H1 (cell line): ENCODE data around the gene TEX11. TPM values are rescaled to one million over a fixed set of nuclear protein-coding genes. Genes with fewer than 3 reads are reported as not detected.

ENCODE experiments used
- CTCF ChIA-PET: fragments of 300-600 bp; sonication (Branson Sonifier 250); formaldehyde crosslinking; loops from one replicate; lab custom pipeline; 2021; ENCODE audit not compliant: partially characterized antibody; lab: Charles Lee
- POLR2A ChIA-PET: fragments of 300-600 bp; sonication (Branson Sonifier 250); formaldehyde crosslinking; loops from one replicate; lab custom pipeline; 2021; ENCODE audit warnings: inconsistent platforms; ENCODE audit not compliant: partially characterized antibody; lab: Charles Lee
- DNase-seq, 2 experiments: peaks; one replicate each; pipeline versions ENCODE4 v3.0.0 to v3.0.0-alpha.2; 2010 to 2022; ENCODE audit warnings: low spot score in 2 of 2, low read depth in 1 of 2, mixed read lengths in 1 of 2
- FAIRE-seq: peaks from 2 replicates; lab custom pipeline; 2011; peaks lifted over from hg19 to GRCh38; lab: Jason Lieb, UNC
- H2AFZ ChIP-seq: 2 replicates; pipeline ENCODE4 v1.8.1; 2012; ENCODE audit warnings: low read length, inconsistent platforms
- H2AK5ac ChIP-seq: 2 replicates; pipeline ENCODE4 v1.6.1; 2013; ENCODE audit warnings: low read depth, low read length
- H2BK120ac ChIP-seq: replicated peaks from 2 replicates; pipeline ENCODE3; 2013; ENCODE audit warnings: low read depth, low read length, inconsistent platforms
- H2BK12ac ChIP-seq: 2 replicates; pipeline ENCODE4 v1.6.1; 2013; ENCODE audit warnings: low read depth, low read length
- H2BK15ac ChIP-seq: 2 replicates; pipeline ENCODE4 v1.6.1; 2013; ENCODE audit warnings: low read length
- H2BK20ac ChIP-seq: 2 replicates; pipeline ENCODE4 v1.6.1; 2013; ENCODE audit warnings: low read length
- H2BK5ac ChIP-seq: 2 replicates; pipeline ENCODE4 v1.6.1; 2013; ENCODE audit warnings: low read depth, low read length
- H3K14ac ChIP-seq: 2 replicates; pipeline ENCODE4 v1.6.1; 2013; ENCODE audit warnings: inconsistent platforms; ENCODE audit not compliant: insufficient read length
- H3K18ac ChIP-seq: 2 replicates; pipeline ENCODE4 v1.6.1; 2013; ENCODE audit warnings: low read length; ENCODE audit errors: extremely low read depth
- H3K23ac ChIP-seq: 2 replicates; pipeline ENCODE4 v1.6.1; 2013; ENCODE audit warnings: inconsistent platforms; ENCODE audit not compliant: insufficient read length
- H3K23me2 ChIP-seq: 2 replicates; pipeline ENCODE4 v1.6.1; 2013; ENCODE audit warnings: low read depth, low read length
- H3K27ac ChIP-seq: 2 replicates; pipeline ENCODE4 v1.6.1; 2011; ENCODE audit warnings: low read depth, low read length, inconsistent platforms
- H3K27me3 ChIP-seq, 4 experiments: replicated peaks in 1 of 4; 1 replicate in 1 of 4; 2 replicates in 3 of 4; pipeline versions ENCODE4 v1.6.1 to v1.8.1; 2011 to 2013; ENCODE audit warnings: low read length in 3 of 4, mild to moderate bottlenecking in 3 of 4, inconsistent platforms in 2 of 4, mixed read lengths in 2 of 4, moderate library complexity in 1 of 4; ENCODE audit not compliant: control insufficient read depth in 3 of 4, insufficient read depth in 3 of 4; ENCODE audit errors: extremely low read depth in 1 of 4
- H3K36me3 ChIP-seq, 4 experiments: 2 replicates each; pipeline versions ENCODE4 v1.6.1 to v1.8.1; 2011 to 2013; ENCODE audit warnings: mild to moderate bottlenecking in 4 of 4, low read length in 3 of 4, moderate library complexity in 2 of 4, control low read depth in 1 of 4, inconsistent platforms in 1 of 4; ENCODE audit not compliant: insufficient read depth in 4 of 4, control insufficient read depth in 2 of 4
- H3K4ac ChIP-seq: replicated peaks from 2 replicates; pipeline ENCODE3; 2013; ENCODE audit warnings: low read length, low read depth, mixed read lengths, inconsistent platforms; ENCODE audit not compliant: insufficient read length
- H3K4me1 ChIP-seq, 4 experiments: replicated peaks in 1 of 4; 1 replicate in 1 of 4; 2 replicates in 3 of 4; pipeline versions ENCODE4 v1.6.1 to v1.8.1; 2011 to 2013; ENCODE audit warnings: low read length in 3 of 4, inconsistent platforms in 2 of 4, mixed read lengths in 1 of 4; ENCODE audit not compliant: insufficient read depth in 4 of 4, control insufficient read depth in 3 of 4
- H3K4me2 ChIP-seq, 2 experiments: 2 replicates each; pipeline versions ENCODE4 v1.6.1 to v1.8.1; 2011 to 2013; ENCODE audit warnings: low read depth in 2 of 2, low read length in 2 of 2, control low read depth in 1 of 2, inconsistent platforms in 1 of 2, mild to moderate bottlenecking in 1 of 2; ENCODE audit not compliant: insufficient read depth in 1 of 2
- H3K4me3 ChIP-seq, 4 experiments: fragments of 200-600, 300-600 bp in 1 of 4; sonication (generic), shearing (Covaris generic), sonication (Bioruptor Twin) in 1 of 4; 2 replicates each; pipeline versions ENCODE4 v1.5.1 to v1.8.1; 2011 to 2016; ENCODE audit warnings: low read length in 4 of 4, low read depth in 3 of 4, control low read depth in 2 of 4, inconsistent platforms in 2 of 4, mild to moderate bottlenecking in 2 of 4, mixed read lengths in 1 of 4, moderate library complexity in 1 of 4; ENCODE audit not compliant: insufficient read depth in 2 of 4; ENCODE audit errors: extremely low read depth in 1 of 4
- H3K56ac ChIP-seq: replicated peaks from 2 replicates; pipeline ENCODE3; 2013; ENCODE audit warnings: low read depth, mild to moderate bottlenecking, mixed read lengths, low read length, inconsistent platforms; ENCODE audit not compliant: insufficient read length
- H3K79me1 ChIP-seq: 2 replicates; pipeline ENCODE4 v1.6.1; 2013; ENCODE audit warnings: low read depth, low read length, control low read depth
- H3K79me2 ChIP-seq, 2 experiments: 2 replicates each; pipeline versions ENCODE4 v1.6.1 to v1.8.1; 2012 to 2013; ENCODE audit warnings: low read length in 2 of 2, mild to moderate bottlenecking in 2 of 2, inconsistent platforms in 1 of 2; ENCODE audit not compliant: insufficient read depth in 2 of 2, control insufficient read depth in 1 of 2
- H3K9ac ChIP-seq, 4 experiments: replicated peaks in 1 of 4; 1 replicate in 1 of 4; 2 replicates in 3 of 4; pipeline versions ENCODE4 v1.6.1 to v1.8.1; 2011 to 2013; ENCODE audit warnings: low read depth in 3 of 4, low read length in 3 of 4, control low read depth in 2 of 4, mild to moderate bottlenecking in 2 of 4, moderate library complexity in 2 of 4, inconsistent platforms in 1 of 4; ENCODE audit errors: extremely low read depth in 1 of 4
- H3K9me3 ChIP-seq, 2 experiments: 2 replicates each; pipeline versions ENCODE4 v1.6.1 to v1.8.1; 2012 to 2013; ENCODE audit warnings: mild to moderate bottlenecking in 2 of 2, moderate library complexity in 2 of 2, control low read depth in 1 of 2, inconsistent platforms in 1 of 2, low read depth in 1 of 2, low read length in 1 of 2, mixed read lengths in 1 of 2; ENCODE audit not compliant: insufficient read depth in 2 of 2
- H4K20me1 ChIP-seq, 2 experiments: replicated peaks in 1 of 2; 2 replicates each; pipeline versions ENCODE3 to v1.8.1; 2011 to 2013; ENCODE audit warnings: inconsistent platforms in 2 of 2, low read length in 2 of 2, mild to moderate bottlenecking in 1 of 2; ENCODE audit not compliant: insufficient read depth in 2 of 2, control insufficient read depth in 1 of 2
- H4K5ac ChIP-seq: 2 replicates; pipeline ENCODE4 v1.6.1; 2013; ENCODE audit warnings: low read length, low read depth, mixed read lengths, inconsistent platforms; ENCODE audit not compliant: insufficient read length
- H4K8ac ChIP-seq: 2 replicates; pipeline ENCODE4 v1.8.0; 2013; ENCODE audit warnings: mild to moderate bottlenecking, moderate library complexity, low read length, inconsistent platforms; ENCODE audit not compliant: insufficient read depth; ENCODE audit errors: extremely low read depth
- H4K91ac ChIP-seq: replicated peaks from 2 replicates; pipeline ENCODE3; 2013; ENCODE audit warnings: low read length, mixed read lengths, inconsistent platforms; ENCODE audit not compliant: insufficient read length
- BRCA1 ChIP-seq: IDR thresholded peaks from 2 replicates; pipeline ENCODE4 v1.6.1; 2012; ENCODE audit warnings: low read depth, low read length, improper control_type of control experiment
- CEBPB ChIP-seq: IDR thresholded peaks from 2 replicates; pipeline ENCODE4 v1.6.1; 2012; ENCODE audit warnings: low read depth, low read length
- E2F6 ChIP-seq: IDR thresholded peaks from 2 replicates; pipeline ENCODE4 v1.6.1; 2012; ENCODE audit warnings: inconsistent platforms
- MAX ChIP-seq: IDR thresholded peaks from 2 replicates; pipeline ENCODE4 v1.6.1; 2012; ENCODE audit warnings: inconsistent platforms
- RFX5 ChIP-seq: IDR thresholded peaks from 2 replicates; pipeline ENCODE4 v1.6.1; 2011; ENCODE audit warnings: low read depth, low read length, improper control_type of control experiment, borderline replicate concordance
- SIX5 ChIP-seq: IDR thresholded peaks from 2 replicates; pipeline ENCODE4 v1.6.1; 2011; ENCODE audit warnings: mild to moderate bottlenecking, low read depth, low read length
- WGBS, 2 experiments: shearing (Covaris generic) in 1 of 2; methylation state at CpG; one replicate each; pipeline versions ENCODE4 v1.1.6 to v1.1.7; 2013 to 2015; ENCODE audit warnings: low lambda C conversion rate in 2 of 2, mixed read lengths in 2 of 2, inconsistent platforms in 1 of 2, low coverage in 1 of 2, missing lambda C conversion rate in 1 of 2; ENCODE audit not compliant: insufficient replicate concordance in 2 of 2, insufficient coverage in 1 of 2, insufficient read length in 1 of 2; ENCODE audit errors: extremely low coverage in 1 of 2, missing lambda C conversion rate in 1 of 2; 5-methylcytosine and 5-hydroxymethylcytosine counted together
- polyA plus RNA-seq, 7 experiments: library from polyadenylated mRNA; depleted of rRNA in 3 of 7; stranded (reverse) in 5 of 7; unstranded in 2 of 7; fragments of >200 nt in 5 of 7; fragments of 200-250 nt in 2 of 7; gene quantifications; 1 replicate in 5 of 7; 2 replicates in 1 of 7; 4 replicates in 1 of 7; pipeline versions ENCODE4 v1.2.1 to v1.2.3, GENCODE V29; 2011 to 2013; ENCODE audit warnings: missing spikeins in 2 of 7, mixed read lengths in 2 of 7
- total RNA-seq: library from RNA; stranded (reverse); fragmentation: NEBNext Ultra II Directional; extraction: Animal tissue kit (Norgen Biotek cat#: 25700); gene quantifications from 2 replicates; pipeline ENCODE4 v1.2.1, GENCODE V29; 2021

Gene TEX11
- total and polyA plus RNA-seq, 2 of the 8 experiments (the other 6 are each of a cell fraction or from before 2014, with no cell fraction given): 0.11 to 0.74 TPM

GRCh38 chrX:70907900-70908299 is 611 bp downstream of the TEX11 start:
- no peak for FAIRE-seq
- POLR2A ChIA-PET: no interaction called here

More at GRCh38 chrX:70907900-70908299, 611 bp downstream of the TEX11 start:
- Histone ChIP-seq H3K18ac (no peak overlapping the region), H4K91ac (no peak overlapping the region), H3K9ac (no peak overlapping the region), H2AFZ (no peak overlapping the region), H4K8ac (no peak overlapping the region), H3K79me2 (no peaks in the 10 kb centered on the region), H2BK120ac (no peak overlapping the region), H2BK5ac (no peak overlapping the region), H3K4me3 (no peak overlapping the region), H3K79me1 (no peaks in the 10 kb centered on the region), H3K23me2 (no peaks in the 10 kb centered on the region)
- CTCF ChIA-PET: interaction anchor here (0.7 kb wide), 1 partner anchor 27 kb away, joined by 3 read pairs; no protein-coding TSS in a partner anchor
- TF ChIP-seq E2F6 (peak; percentile 97), SIX5 (no peak), RFX5 (peak; percentile 87), CEBPB (no peak), MAX (0 out of 2 replicates have a peak, but pooled peaks have one; percentile 32), BRCA1 (no peak)
- TF ChIP-seq, all 59 proteins: peak for 3
- Histone ChIP-seq H3K4me2 (no peak overlapping the region), H3K4ac (no peak overlapping the region), H3K56ac (no peak overlapping the region), H3K4me1 (no peaks in the 10 kb centered on the region), H3K27ac (no peak overlapping the region), H2AK5ac (no peak overlapping the region), H4K20me1 (no peaks in the 10 kb centered on the region), H3K23ac (no peak overlapping the region), H3K36me3 (no peaks in the 10 kb centered on the region), H2BK20ac (no peak overlapping the region), H2BK12ac (no peak overlapping the region), H4K5ac (no peak overlapping the region), H3K27me3 (no peaks in the 10 kb centered on the region), H3K9me3 (peaks cover 0 to 2% of the 10 kb centered on the region in 2 experiments; a peak in 1 of 4 replicates), H2BK15ac (no peak overlapping the region), H3K14ac (no peak overlapping the region)
- no peak for DNase-seq
- 81% methylated on average over 11 of the region's 11 CpGs; no CpG with 5 or more reads in 1 of the 2 experiments for WGBS, 2 experiments
